HG02678 (cell line): ENCODE data around the gene NRP1.

Experiments used
- ATAC-seq: cut with Tn5 transposase; IDR thresholded peaks from one replicate; pipeline ENCODE4 v1.9.1; 2021; ENCODE audit warnings: mild to moderate bottlenecking, moderate library complexity; ENCODE audit not compliant: unreplicated experiment

Gene NRP1

DNA sequence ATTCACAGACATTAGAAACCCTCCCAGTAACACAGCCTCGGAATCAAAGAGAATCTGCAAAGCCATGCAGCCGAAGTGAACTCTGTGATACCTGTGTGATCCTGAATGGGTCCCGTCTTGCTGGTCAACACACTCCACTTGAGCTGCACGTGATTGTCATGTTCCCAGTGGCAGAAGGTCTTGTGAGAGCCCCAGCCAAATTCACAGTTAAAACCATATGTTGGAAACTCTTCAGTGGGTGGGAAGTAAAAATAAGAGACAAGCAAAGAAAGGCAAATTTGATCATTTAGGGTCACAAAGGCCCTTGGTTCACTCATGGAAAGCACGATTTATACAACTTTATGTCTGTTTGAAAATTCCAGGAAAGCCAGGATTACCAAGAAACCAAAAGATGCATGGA is 142.3 kb downstream of the NRP1 start:
- no peak for ATAC-seq

DNA sequence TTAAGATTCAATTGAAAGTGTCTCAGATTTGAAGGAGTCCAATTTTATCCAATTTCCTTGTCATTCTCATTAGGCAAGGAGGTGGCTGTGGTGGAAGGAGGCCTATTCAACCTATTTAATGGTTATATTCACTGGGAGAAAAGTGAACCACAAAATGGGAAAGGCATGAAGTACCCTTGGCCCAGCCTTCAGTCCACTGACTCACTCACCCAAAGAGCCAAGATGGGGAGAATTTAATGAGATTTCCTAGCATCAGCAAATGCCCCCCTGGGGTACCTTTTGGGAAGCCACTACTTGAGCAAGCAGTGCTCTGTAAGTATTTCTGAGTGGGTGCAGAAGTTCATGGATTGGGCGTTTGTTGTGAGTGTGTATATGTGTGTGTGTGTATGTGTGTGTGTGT is 144.1 kb downstream of the NRP1 start:
- no peak for ATAC-seq

DNA sequence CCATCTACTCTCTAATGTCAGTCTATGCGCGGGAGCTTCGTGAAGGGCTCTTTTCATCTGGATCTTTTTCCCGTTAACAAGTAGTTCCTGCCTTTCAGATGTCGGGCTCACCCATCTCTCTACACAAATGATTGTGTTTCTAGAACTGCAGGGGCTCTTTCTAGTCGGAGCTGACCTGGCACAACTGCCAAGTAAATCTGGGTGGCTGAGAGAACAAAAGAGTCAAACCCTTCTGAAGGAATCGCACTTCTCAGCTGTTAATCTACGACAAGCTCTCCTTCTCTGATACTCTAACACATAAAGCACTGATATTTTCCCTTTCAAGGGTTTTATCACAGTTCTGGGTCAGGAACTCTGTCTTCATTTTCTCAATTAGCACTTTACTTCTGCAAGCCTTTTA is 144.7 kb downstream of the NRP1 start:
- ATAC-seq, result no peak

DNA sequence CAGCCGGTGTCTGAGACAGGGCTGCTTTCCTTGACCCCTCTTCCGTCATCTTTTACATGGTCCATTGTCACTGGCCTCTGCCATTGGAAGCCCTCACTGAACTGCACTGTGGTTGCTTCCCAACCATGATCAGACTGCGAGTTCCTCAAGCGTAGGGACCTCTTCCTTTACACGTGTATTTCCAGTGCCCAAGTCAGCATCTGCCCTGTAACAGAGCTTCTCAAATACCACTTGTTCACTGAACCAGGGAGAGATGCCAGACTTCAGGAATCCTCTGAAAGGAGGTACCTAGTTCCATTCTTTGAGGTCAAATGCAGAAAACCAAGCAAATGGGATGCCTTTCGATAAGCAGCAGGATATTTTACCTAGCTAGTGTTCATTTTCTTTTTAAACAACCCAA is 145.1 kb downstream of the NRP1 start:
- no peak for ATAC-seq

DNA sequence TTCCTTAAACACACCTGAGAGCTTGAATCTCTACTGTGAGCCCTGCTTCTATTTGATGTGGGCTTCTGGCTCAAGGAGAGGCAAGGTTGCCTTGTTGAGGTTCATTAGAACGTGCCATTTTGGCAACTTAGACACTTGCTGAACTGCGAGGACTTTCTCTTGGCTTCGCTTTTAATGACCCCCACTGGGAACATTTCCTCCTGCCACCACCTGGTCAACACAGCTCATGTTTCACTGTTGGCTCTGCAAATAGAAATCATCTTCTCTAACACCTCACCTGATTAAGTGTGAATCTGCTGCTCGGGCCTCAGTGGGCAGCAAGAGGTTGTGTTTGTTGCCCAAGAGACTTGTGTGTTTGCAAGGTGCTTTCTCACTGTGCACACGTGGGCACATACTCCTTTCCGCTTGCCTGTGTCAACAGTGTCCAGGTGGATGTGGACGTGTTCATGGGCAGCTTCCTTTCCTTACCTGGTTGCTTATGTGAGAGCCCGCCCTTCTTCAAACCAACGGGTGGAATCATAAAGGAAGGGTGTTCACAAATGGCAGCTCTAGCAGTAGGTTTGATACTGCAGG is 147.0 kb downstream of the NRP1 start:
- ATAC-seq, result no peak

DNA sequence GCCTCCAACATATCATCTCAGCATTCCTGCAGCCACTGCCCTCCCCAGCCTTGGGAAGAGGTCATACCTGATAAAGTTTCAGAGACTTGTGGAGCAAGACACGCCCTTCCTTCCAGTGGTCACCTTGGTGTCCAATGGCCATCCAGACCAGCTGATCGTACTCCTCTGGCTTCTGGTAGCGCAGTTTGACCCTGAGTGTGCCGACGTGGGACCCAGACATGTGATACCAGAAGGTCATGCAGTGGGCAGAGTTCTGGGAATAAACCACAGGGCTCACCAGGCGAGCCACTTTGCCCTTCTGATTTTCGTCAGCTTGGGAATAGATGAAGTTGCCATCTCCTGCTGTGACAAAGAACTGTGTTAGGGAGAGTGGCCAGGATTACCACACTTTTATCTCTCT is 148.3 kb downstream of the NRP1 start:
- no peak for ATAC-seq

DNA sequence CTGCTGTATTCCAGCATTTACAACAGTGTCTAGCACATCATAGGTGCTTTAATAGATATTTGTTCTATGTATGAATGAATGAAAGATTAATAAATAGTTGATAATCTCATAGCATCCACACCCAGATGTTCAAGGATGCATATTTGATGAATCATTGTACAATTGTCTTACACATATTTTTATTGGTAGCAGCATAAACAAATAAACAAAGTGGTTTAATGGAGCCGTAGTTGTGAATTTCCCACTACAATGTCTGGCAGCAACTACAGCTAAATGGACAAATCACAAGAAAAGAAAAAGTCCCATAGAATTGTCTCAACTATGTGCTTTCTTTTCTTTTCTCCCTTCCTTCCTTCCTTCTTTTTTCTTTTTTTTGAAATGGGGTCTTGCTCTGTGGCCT is 150.8 kb downstream of the NRP1 start:
- ATAC-seq, result no peak

DNA sequence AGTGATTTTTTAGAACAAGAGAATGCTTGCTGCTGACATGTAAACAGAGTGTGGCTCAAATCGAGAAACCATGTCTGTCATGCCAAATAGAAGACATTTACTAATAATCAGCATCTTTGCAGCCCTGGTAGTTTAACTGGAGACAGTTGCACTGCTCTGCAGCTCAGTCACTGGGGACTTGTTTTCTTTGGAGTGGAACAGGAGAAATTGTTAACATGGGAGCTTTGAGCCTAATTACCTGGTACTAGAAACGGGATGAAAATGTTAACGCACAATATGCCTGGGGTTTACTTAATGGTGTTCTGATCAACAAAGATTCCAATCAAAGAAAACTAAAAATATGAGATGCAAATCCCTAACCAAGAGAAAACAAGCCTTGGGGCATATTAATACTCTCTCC is 153.5 kb downstream of the NRP1 start:
- ATAC-seq, result no peak

DNA sequence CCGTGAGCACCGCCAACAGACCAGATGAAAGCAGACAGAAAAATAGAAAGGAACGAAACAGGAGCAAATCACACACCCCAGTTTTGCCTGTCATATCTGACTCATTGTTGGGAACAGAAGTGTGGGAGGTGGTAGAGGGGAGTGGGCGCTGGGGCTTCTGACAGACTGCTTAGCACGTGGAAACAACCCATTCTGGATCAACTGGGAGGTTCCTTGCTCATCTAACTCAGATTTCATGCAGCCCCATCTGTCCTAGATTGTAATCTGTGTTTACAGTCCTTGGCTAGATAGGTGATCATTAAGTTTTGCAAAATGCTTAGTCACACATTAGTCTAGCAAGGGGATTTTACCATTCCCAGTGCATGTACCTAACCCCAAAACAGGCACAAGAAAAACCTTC is 154.1 kb downstream of the NRP1 start:
- ATAC-seq, result no peak

DNA sequence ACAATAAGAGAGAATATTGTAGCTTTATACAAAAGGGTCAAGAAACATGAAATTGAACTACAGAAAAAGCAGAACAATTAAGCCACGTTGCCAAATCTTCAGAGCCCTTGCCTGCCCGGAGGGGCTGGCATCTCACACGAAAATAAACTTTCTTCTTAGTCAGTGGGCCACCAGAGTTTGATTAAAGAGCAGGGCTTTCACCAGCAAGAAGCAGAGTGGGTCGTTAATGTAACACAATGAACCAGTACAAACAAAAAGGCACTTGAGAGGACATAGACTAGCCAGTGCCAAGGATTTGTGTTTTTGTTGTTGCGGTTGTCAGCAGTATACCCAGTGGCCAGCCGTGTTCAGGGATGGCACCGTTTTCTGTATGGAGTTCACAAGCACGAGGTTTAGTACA is 155.4 kb downstream of the NRP1 start:
- ATAC-seq, result no peak

DNA sequence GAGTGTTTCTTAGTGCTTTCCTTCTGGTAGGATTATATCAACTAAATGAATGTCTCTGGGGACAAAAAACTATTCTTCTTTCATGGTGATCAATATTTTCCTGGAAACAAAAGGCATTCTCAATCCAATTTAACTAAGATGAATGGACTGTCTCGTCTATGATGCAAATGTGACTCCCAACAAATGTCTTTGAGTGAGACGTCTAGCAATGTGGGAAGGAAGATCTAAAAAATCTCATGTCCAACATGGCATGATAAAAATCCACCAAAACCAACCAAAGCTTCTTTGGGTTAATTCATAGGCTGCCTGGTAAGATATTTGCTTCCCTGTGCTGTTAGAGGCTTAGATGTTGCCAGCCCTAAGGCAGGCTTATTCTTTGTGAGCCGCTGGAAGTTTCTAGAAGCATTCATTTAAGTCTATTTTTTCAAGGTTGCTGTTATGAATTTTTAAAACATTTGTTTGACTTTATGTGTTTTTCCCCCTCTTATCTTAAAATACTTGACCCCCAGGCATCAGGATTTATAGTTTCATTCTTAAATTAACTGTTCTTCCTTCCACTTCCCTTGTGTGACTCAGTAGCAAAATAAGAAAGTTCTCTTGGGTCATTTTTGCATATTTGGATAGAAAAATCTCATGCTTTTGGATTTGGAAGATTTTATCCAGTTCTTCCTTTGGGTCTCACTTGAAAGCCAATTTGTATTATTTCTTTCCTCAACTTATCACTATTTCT is 156.3 kb downstream of the NRP1 start:
- no peak for ATAC-seq

DNA sequence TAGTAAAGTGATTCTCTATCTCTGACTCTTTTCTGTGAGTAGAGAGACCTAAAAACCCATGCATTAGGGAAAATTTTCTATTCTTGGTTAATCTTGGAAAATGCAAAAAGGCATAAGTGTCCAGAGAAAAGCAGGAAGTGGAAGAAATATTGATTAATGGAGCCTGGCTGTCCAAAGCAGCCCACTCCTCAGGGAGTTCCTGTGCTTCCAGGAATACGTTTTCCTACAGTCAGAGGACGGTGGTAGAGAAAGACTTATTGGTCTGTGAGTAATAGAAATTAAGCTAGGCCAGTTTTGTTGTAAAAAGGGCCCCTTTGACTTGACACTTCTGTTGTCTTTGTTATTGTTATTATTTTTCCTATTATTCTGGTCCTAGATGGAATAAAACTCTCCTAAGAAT is 157.8 kb downstream of the NRP1 start:
- no peak for ATAC-seq

DNA sequence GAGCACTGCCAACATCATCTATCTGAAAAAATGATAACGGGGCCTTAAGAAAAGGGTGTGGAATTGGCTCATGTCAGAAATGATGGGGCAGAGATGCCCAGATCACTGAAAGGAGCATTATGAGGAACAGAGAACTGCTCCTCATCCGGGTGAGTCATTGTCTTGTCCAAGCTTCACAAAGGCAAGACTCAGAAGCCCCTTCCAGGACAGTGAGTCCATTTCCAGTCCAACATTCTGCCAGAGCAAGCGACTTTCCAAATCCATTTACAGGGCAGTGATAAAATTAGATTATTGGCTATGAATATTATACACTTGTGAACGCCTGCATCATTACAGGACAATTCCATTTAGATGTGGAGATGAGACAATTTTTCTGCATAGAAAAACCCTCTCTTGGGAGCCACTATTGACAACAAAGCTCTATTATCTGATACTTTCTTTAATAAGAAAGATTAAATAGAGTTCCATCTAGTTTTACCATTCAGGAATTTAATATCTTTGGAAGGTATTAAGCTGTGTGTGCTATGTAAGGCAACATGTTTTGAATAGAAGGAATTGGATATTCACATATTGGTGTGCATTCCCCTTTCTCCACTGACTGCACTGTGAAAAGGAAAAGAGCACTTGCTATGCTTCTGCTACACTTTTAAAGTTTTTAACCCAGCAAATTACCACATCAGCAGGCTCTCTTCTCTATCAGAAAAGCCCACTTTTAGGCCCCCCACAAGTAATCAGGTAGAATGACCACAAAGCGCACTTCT is 159.6 kb downstream of the NRP1 start:
- ATAC-seq, result no peak

DNA sequence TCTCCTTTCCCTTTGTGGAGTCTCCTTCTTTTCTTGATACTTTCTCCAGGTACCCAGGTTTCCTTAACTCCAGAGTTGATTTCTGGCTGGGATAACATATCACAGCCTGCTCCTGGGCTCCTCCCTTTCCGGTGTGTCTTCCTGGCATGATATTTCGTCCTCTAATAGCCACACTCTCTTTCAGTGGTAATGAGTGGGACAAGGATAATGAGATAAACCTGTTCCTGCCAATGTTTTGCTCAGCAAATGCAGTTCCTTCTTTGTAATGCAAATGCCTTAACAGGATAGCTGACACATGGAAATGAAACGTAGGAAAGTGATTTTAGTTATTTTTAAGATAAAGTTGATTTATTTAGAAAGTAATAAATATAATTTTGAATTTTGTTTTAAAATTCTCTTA is 168.6 kb downstream of the NRP1 start:
- ATAC-seq, result no peak

DNA sequence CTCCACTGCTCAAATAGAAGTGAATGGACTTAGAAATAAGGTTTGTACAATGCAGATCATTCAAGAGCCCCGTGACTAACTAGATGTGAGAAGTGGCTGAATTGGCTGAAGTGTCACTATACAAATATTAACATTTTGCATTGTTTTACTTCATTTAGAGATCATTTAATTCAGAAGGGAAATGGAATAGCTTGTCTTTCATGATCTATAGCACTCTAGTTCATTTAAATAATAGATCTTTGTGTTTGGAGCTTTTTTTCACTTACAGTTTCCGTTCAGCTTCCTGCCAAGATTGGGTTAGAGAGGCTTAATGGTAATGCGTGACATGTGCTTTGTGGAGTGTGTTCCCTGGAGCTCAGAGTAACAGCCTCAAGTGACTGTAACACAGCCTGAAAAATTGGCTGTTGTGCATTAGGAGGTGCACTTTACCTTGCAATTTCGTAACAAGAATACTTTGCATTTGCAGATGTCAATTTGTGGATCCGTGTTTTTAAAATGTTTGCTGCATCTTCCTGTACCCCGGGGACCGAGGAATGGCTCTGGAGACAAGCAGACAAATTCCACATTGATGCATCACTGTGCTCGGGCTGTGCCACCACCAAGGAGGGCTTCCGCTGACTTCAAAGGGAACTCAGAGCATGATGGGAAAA is 170.3 kb downstream of the NRP1 start:
- no peak for ATAC-seq

DNA sequence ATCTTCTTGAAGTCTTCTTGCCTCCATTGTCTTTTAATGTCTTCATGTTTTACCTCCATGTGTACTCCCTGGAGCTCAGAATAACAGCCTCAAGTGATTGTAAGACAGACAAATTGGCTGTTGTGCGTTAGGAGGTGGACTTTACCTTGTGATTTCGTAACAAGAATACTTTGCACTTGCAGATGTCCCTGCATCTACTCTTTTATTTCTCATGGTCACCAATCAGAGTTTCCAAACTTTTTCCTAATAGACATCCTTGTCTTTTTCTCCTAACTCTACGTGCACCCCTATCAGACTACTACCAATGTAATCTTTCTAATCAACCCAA is 172.3 kb downstream of the NRP1 start:
- no peak for ATAC-seq

DNA sequence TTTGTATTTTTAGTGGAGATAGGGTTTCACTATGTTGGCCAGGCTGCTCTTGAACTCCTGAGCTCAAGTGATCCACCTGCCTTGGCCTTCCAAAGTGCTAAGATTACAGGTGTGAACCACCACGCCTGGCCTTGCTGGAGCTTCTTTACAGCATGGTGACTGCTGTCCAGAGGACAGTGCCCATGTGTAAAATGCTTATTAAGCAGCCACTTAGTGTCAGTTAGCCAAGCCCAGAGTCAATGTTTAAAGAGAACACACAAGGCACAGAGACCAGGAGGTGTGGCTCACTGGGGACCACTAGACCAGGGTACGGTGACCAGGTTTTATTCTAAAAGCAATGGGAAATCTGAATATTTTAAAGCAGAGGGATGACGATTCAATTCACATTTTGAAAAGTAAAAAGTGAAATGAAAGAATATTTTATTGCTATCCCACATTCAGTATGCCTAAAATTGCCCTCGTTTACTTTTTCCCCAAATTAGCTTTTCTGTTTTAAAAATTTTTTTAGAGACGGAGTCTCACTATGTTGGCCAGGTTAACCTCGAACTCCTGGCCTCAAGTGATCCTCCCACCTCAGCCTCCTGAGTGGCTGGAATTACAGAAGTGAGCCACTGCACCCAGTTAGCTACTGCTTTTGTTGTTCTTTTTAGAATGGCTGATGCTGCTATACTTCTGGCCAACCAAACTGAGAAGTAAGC is 172.8 kb downstream of the NRP1 start:
- ATAC-seq, result no peak

DNA sequence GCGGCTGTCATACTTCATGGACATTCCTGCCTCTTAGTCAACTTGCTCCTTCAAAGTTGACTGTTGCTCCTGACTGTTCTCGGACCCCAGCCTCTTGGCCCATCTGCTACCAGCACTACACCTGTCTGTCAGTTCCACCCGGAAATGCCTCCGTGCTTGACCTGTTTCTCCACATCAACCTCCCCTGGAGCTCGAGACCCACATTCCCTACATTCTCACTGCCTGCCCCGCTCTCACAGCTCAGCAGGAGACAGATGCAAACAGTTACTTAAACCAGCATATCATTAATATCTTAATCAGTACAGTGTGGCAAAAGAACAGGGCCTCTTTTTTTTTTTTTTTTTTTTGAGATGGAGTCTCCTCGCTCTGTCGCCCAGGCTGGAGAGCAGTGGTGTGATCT is 174.3 kb downstream of the NRP1 start:
- ATAC-seq, result no peak

DNA sequence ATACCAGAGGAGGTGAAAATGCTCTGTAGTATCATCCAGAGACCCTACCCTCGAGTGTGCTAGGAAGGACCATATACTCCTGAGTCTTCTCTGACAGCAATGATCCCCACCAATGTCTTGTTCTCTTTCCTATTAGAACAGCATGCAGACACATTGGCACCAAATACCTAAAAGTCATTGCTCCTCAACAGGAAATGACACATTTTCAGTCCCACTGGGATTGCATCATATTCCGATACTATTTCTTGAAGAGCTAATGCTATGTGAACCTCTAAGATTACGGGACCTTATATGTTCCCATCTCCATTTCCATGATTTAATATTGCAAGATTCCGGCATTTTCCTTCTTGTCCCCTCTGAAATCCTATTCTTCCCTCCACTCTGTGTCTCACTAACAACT is 177.4 kb downstream of the NRP1 start:
- ATAC-seq, result no peak

DNA sequence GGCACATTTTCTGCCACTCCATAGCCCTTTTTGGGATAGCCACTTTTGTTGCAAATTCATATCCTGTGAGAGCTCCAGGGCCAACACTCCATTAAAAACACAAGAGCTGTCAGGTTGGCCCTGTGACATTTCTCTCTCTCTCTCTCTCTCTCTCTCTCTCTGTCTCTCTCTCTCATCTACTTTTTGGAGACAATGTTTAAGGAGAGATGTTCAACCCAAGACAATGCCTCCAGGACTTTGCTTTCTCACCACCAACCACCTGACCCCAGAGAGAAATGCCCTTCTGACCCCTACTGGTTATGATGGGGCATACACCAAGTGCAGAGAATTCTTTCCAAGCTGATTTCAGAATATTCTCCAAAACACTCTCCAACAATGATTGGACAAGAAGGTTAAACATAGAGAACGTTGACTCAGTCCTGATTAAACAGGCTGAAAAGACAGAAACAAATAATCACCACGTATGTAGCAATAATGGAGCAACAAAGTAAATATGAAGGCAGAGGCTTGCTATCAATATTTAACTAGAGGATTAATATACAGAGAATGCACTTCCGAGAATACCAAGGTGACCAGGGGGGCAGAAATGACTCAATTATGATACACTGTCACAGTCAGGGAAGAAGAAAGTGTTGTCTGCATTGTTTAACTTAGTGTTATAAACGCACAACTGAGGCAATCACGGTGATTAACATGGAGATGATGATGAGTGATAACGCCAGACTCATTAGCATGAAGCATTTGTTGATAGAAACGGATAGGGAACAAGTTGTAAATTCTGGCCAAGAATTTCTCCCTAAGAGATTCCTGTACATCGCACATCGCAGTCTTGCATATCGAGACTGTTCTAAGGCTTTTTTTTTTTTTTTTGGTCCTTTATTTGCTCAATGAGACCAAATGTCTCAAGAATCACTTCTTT is 178.5 kb downstream of the NRP1 start:
- ATAC-seq, result peak; percentile 84
